Parathyroid adenoma (tissue), 2 donors: ENCODE measurements around the gene CRTC2.

ENCODE experiments used
- H2AFZ ChIP-seq: fragments of 300-600 bp; sonication (generic); one replicate; pipeline ENCODE4 v1.7.0; 2017; ENCODE audit warnings: antibody characterized with exemption, mild to moderate bottlenecking
- H3K27ac ChIP-seq: fragments of 300-600 bp; sonication (generic); one replicate; pipeline ENCODE4 v1.7.0; 2017
- H3K27me3 ChIP-seq: fragments of 300-600 bp; sonication (generic); one replicate; pipeline ENCODE4 v1.7.0; 2017; ENCODE audit warnings: low read length; ENCODE audit not compliant: control insufficient read depth, insufficient read depth
- H3K36me3 ChIP-seq: fragments of 300-600 bp; sonication (generic); one replicate; pipeline ENCODE4 v1.7.0; 2017; ENCODE audit warnings: low read length; ENCODE audit not compliant: control insufficient read depth, insufficient read depth
- H3K4me1 ChIP-seq: fragments of 300-600 bp; sonication (generic); one replicate; pipeline ENCODE4 v1.7.0; 2017; ENCODE audit warnings: control low read depth
- H3K4me2 ChIP-seq: fragments of 300-600 bp; sonication (generic); one replicate; pipeline ENCODE4 v1.7.0; 2017; ENCODE audit warnings: low read length
- H3K4me3 ChIP-seq: fragments of 300-600 bp; sonication (generic); one replicate; pipeline ENCODE4 v1.7.0; 2017; ENCODE audit warnings: low read depth, low read length
- H3K79me2 ChIP-seq: fragments of 300-600 bp; sonication (generic); one replicate; pipeline ENCODE4 v1.7.0; 2017; ENCODE audit warnings: control low read depth
- H3K9ac ChIP-seq: fragments of 300-600 bp; sonication (generic); one replicate; pipeline ENCODE4 v1.7.0; 2017; ENCODE audit warnings: mild to moderate bottlenecking
- H3K9me3 ChIP-seq: fragments of 300-600 bp; sonication (generic); one replicate; pipeline ENCODE4 v1.7.0; 2017; ENCODE audit warnings: low read length; ENCODE audit not compliant: control insufficient read depth
- CTCF ChIP-seq: fragments of 300-600 bp; sonication (generic); IDR thresholded peaks from one replicate; pipeline ENCODE4 v1.7.0; 2017; ENCODE audit warnings: antibody characterized with exemption, mild to moderate bottlenecking
- donor health status: primary hyperparathyroidism.

Gene CRTC2

GRCh38 chr1:153978274-153978909 lies 20.0 kb upstream of the CRTC2 start:
- no peaks in the 10 kb centered on the region for H3K36me3 ChIP-seq
- no peaks in the 10 kb centered on the region for H3K4me1 ChIP-seq
- peak overlapping the region; percentile 82 for H3K4me3 ChIP-seq
- no peak for TF ChIP-seq CTCF
- H3K4me2 ChIP-seq: peak overlapping the region; percentile 81
- H3K9ac ChIP-seq: no peak overlapping the region
- H3K9me3 ChIP-seq: no peaks in the 10 kb centered on the region
- H3K79me2 ChIP-seq: no peaks in the 10 kb centered on the region
- peak overlapping the region; percentile 81 for H3K27ac ChIP-seq
- H2AFZ ChIP-seq: peak overlapping the region; percentile 93
- no peaks in the 10 kb centered on the region for H3K27me3 ChIP-seq

GRCh38 chr1:153977250-153978240 lies 19.1 kb upstream of the CRTC2 start, which contains the start of gene JTB:
Gene JTB (minus strand): TSS chr1:153977674. CDS start chr1:153977252, 422 bp downstream.
- Histone ChIP-seq H2AFZ (peak within 1 kb of the TSS; percentile 93), H3K4me2 (peak within 1 kb of the TSS; percentile 81), H3K4me1 (no peaks in the 10 kb centered on the region), H3K36me3 (no peaks in the 10 kb centered on the region), H3K9ac (peak within 1 kb of the TSS; percentile 13), H3K27ac (peak within 1 kb of the TSS; percentile 81), H3K4me3 (peak within 1 kb of the TSS; percentile 82), H3K9me3 (no peaks in the 10 kb centered on the region), H3K27me3 (no peaks in the 10 kb centered on the region), H3K79me2 (no peaks in the 10 kb centered on the region)
- no peak for TF ChIP-seq CTCF

GRCh38 chr1:153976819-153977249 lies 18.4 kb upstream of the CRTC2 start:
- Histone ChIP-seq H3K9ac (peak overlapping the region; percentile 13), H3K9me3 (no peaks in the 10 kb centered on the region), H3K4me1 (no peaks in the 10 kb centered on the region), H3K4me2 (peak overlapping the region; percentile 81), H3K36me3 (no peaks in the 10 kb centered on the region), H3K27me3 (no peaks in the 10 kb centered on the region), H3K4me3 (peak overlapping the region; percentile 82), H2AFZ (peak overlapping the region; percentile 93), H3K27ac (peak overlapping the region; percentile 81), H3K79me2 (no peaks in the 10 kb centered on the region)
- no peak for TF ChIP-seq CTCF

- Histone ChIP-seq H3K4me1 (peaks cover under 1% of the 10 kb centered on the region), H2AFZ (no peak overlapping the region), H3K4me3 (no peak overlapping the region), H3K27me3 (no peaks in the 10 kb centered on the region), H3K4me2 (no peak overlapping the region), H3K36me3 (no peaks in the 10 kb centered on the region), H3K9me3 (no peaks in the 10 kb centered on the region), H3K27ac (no peak overlapping the region), H3K79me2 (no peaks in the 10 kb centered on the region), H3K9ac (no peak overlapping the region)
- TF ChIP-seq CTCF: no peak
These were observed 15.1 kb upstream of the CRTC2 start for GRCh38 chr1:153973525-153973924.
